ENCODE data around the gene CHAT. TPM values are rescaled to one million over a fixed set of nuclear protein-coding genes. Genes with fewer than 3 reads are reported as not detected.

The CHAT gene
- total and polyA plus RNA-seq, 3 donors from 2014 or later: 0.75 to 1.7 (median 0.93) TPM

GRCh38 chr10:49711481-49711880, 97.6 kb downstream of the CHAT start:
- Histone ChIP-seq H3K4me1 (no peaks in the 10 kb centered on the region), H3K27ac (no peak overlapping the region), H3K9me3 (no peaks in the 10 kb centered on the region), H3K36me3 (ENCODE audit: low read depth, missing control alignments) (no peaks in the 10 kb centered on the region), H3K27me3 (no peaks in the 10 kb centered on the region), H3K4me3 (no peak overlapping the region)
- WGBS, 2 donors: 61 to 69% methylated on average over 8 of the region's 8 CpGs
- intact Hi-C loops (cut with DNase I; ENCODE audit: low total_unique reads): no loop called here
- DNase-seq: no peak
- no peak for TF ChIP-seq POLR2A (IDR thresholded peaks at IDR 0.05)
- TF ChIP-seq, protein P1, sequence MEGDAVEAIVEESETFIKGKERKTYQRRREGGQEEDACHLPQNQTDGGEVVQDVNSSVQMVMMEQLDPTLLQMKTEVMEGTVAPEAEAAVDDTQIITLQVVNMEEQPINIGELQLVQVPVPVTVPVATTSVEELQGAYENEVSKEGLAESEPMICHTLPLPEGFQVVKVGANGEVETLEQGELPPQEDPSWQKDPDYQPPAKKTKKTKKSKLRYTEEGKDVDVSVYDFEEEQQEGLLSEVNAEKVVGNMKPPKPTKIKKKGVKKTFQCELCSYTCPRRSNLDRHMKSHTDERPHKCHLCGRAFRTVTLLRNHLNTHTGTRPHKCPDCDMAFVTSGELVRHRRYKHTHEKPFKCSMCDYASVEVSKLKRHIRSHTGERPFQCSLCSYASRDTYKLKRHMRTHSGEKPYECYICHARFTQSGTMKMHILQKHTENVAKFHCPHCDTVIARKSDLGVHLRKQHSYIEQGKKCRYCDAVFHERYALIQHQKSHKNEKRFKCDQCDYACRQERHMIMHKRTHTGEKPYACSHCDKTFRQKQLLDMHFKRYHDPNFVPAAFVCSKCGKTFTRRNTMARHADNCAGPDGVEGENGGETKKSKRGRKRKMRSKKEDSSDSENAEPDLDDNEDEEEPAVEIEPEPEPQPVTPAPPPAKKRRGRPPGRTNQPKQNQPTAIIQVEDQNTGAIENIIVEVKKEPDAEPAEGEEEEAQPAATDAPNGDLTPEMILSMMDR (IDR thresholded peaks at IDR 0.05): no peak

- WGBS, 2 donors: 68 to 76% methylated on average over 5 of the region's 5 CpGs
- Histone ChIP-seq H3K27ac (no peak overlapping the region), H3K4me1 (no peaks in the 10 kb centered on the region), H3K27me3 (no peaks in the 10 kb centered on the region), H3K4me3 (no peak overlapping the region), H3K36me3 (ENCODE audit: low read depth, missing control alignments) (no peaks in the 10 kb centered on the region), H3K9me3 (no peaks in the 10 kb centered on the region)
- intact Hi-C loops (cut with DNase I; ENCODE audit: low total_unique reads): no loop called here
- no peak for DNase-seq
- TF ChIP-seq, protein P1 (IDR thresholded peaks at IDR 0.05): no peak
- TF ChIP-seq POLR2A (IDR thresholded peaks at IDR 0.05): no peak
Measured at GRCh38 chr10:49713266-49713665, 99.4 kb downstream of the CHAT start.

Other genes with a start within 250 kb of the CHAT start
- not detected for gene DRGX, start 217.9 kb upstream of the CHAT start, total RNA-seq
- gene DRGX, start 217.9 kb upstream of the CHAT start, polyA plus RNA-seq (ENCODE audit: insufficient read depth, low read depth, low replicate concordance): 0.33 TPM
- 10 to 100 TPM; 19.6 to 20.1 TPM for gene ERCC6, start 74.9 kb upstream of the CHAT start, total RNA-seq
- 19.4 TPM for gene ERCC6, start 74.9 kb upstream of the CHAT start, polyA plus RNA-seq (ENCODE audit: insufficient read depth, low read depth, low replicate concordance)
- gene SLC18A3, start 3.7 kb upstream of the CHAT start, total RNA-seq: not detected
- not detected for gene SLC18A3, start 3.7 kb upstream of the CHAT start, polyA plus RNA-seq (ENCODE audit: insufficient read depth, low read depth, low replicate concordance)
- gene C10orf53, start 65.6 kb downstream of the CHAT start, total RNA-seq: 10 to 100 TPM; 14.8 to 33.5 TPM
- gene C10orf53, start 65.6 kb downstream of the CHAT start, polyA plus RNA-seq (ENCODE audit: insufficient read depth, low read depth, low replicate concordance): 139 TPM
- 10 to 100 TPM; 10.7 to 16.6 TPM for gene OGDHL, start 148.3 kb downstream of the CHAT start, total RNA-seq
- gene OGDHL, start 148.3 kb downstream of the CHAT start, polyA plus RNA-seq (ENCODE audit: insufficient read depth, low read depth, low replicate concordance): 6.4 TPM